GM15510 (cell line): ENCODE results near the gene PCED1B.

ENCODE experiments used
- POLR2A ChIP-seq: IDR thresholded peaks from 3 replicates; pipeline ENCODE4 v1.6.1; 2011; ENCODE audit warnings: borderline replicate concordance; ENCODE audit not compliant: insufficient read length; ENCODE audit errors: extremely low read depth

The PCED1B gene

DNA sequence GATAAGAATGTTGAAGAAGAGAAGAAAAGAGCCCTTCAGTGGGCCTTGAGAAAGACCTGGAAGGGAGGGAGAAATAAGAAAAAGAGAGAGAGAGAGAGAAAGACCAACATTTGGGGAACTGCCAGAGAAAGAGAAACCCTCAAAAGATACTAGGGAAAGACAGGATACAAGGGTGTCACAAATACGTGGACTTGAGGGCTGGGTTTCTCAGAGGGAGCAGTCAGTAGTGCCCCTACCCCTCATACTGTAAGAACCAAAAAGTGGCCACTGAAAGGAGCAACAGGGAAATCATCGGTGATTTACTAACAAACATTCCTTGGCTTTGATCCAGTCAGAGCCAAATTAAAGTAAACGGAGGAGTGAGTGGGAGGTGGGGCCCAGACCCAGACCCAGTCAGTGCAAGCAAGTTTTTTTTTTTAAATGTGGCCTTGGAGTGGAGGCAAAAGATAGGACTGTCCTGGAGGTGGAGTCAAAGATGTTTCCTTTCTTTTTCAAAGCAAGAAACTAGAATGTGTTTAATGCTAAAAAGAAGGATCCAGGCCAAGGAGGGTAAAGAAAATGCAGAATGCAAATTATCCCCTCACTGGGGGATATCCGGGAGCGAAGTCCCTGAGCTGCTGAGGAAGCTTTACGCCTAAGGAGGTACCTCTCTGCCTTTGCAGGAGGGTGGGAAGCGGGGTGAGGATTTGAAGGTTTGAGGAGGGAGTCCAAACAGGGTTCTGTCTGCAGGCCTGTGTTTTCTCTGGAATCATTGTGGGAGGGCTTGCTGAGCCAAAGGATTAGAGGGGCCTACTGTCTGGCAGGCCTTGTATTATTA, 143.8 kb downstream of the PCED1B start:
- no peak for TF ChIP-seq POLR2A

- no peak for TF ChIP-seq POLR2A
Measured at GRCh38 chr12:47223848-47224213, 144.4 kb downstream of the PCED1B start.

GRCh38 chr12:47224563-47225133, 145.2 kb downstream of the PCED1B start:
- TF ChIP-seq POLR2A = no peak

DNA sequence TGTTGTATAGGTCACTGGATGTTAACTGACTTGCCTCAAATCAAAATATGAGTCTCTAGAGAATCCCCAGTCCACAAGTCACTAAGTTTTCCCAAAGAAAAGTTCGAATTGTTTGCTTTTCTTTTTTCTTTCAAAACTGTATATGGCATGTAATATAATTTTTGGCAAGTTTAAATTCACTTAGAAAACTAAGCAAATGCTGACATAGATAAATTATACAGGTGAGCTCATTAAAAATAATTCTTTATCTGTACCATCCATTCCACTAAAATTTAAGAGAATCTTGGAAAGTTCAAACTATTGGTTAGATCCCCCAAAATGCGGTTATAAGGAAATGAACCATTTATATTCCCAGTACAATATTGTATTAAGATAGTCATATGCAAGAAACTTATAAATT, 145.9 kb downstream of the PCED1B start:
- no peak for TF ChIP-seq POLR2A

DNA sequence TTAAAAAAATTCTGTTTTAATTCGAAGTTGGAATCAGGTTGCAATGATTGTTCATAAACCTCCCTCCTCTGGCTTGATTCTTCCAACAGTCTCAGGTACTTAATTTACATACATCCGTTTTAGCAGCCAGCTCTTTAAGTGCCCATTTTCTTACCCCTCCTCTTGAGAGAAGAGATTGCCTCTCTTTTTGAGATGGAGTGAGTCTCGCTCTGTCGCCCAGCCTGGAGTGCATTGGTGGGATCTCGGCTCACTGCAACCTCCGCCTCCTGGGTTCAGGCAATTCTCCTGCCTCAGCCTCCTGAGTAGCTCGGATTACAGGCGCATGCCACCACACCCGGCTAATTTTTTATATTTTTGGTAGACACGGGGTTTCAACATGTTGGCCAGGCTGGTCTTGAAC, 146.8 kb downstream of the PCED1B start:
- TF ChIP-seq POLR2A = no peak

DNA sequence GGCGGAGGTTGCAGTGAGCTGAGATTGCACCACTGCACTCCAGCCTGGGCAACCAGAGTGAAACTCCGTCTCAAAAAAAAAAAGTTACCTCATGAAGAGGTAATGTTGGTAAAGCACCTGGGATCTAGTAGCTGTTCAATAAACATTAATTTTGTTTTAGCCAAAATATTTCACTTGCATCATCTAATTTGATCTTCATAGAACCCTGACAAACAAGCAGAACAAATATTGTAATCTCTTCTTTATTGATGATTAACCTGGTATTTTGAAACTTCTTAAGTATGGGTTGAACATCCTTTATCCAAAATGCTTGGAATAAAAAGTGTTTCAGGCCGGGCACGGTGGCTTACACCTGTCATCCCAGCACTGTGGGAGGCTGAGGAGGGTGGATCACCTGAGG, 149.4 kb downstream of the PCED1B start:
- no peak for TF ChIP-seq POLR2A

GRCh38 chr12:47231456-47231855, 152.0 kb downstream of the PCED1B start:
- no peak for TF ChIP-seq POLR2A

DNA sequence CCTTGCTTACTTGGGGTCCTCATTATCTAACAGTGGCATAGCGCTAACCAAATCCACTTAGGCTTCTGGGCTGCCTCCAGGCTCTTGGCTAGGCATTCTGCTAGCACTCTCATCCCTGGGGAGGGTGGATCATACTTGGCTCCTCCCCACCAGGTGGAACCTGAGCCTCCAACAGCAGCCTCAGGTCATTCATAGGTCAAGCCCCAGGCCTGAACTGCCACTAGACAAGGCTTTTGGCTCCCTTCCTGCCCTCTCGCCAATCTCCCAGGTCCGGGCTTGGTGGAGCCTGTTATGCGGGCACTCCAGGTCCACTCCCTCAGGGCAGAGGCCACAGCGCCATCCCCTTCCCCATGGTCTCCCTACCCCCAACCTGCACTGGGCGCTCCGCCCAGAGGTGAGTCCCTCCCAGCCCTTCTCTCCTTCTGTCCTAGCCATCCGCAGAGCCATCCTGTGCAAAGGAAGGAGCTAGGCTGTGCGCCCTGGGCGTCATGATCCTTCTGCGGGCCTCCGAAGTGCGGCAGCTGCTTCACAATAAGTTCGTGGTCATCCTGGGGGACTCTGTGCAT, 155.2 kb downstream of the PCED1B start:
- TF ChIP-seq POLR2A = no peak

- TF ChIP-seq POLR2A = no peak
Measured at GRCh38 chr12:47235258-47236040, 156.0 kb downstream of the PCED1B start.

DNA sequence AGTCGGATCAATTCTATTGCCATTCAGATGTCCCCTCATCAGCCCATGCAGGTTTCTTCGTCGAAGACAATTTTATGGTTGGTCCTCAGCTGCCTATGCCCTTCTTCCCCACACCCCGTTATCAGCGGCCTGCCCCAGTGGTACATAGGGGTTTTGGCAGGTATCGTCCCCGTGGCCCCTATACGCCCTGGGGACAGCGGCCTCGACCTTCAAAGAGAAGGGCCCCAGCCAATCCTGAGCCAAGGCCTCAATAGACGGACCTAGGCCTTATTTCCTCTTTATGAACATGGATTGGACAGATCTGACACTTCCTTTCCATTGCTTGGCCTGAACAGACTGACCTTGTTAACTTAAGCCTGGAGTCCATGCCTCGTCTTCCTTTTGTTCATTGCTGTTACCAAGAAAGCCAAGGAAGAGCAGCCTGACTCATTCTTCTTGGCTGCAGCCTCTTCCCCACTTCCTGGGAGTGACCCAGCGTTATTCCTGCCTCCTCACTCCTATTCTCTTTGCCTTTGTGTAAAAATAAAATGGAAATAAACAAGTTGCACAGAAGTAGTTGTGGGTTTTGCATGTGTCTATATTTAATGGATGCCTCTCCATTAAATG, 156.8 kb downstream of the PCED1B start:
- no peak for TF ChIP-seq POLR2A

DNA sequence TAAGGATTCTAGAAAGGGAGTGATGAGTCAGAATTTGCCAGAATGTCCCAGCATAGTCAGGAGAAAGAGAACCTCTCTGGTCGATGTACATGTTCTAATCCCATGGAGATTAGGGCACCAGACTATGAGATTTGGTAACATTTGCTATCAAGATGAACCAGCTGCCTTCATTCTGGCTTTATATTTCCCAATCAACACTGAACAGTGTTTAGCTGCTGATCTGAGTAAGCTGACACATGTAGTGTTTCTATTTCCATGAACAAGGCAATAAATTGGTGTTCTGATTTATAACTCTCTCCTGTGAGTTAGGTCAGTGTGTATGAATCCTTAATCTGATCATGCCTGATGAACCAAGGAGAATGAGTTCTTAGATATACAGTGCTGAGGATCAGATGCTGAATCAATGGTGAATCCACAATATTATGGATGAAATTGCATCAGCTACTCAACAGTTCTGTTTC, 158.4 kb downstream of the PCED1B start:
- no peak for TF ChIP-seq POLR2A

- TF ChIP-seq POLR2A = no peak
Measured at GRCh38 chr12:47238669-47239114, 159.3 kb downstream of the PCED1B start.

GRCh38 chr12:47242426-47242825, 163.0 kb downstream of the PCED1B start:
- TF ChIP-seq POLR2A = no peak

GRCh38 chr12:47244835-47245234, 165.4 kb downstream of the PCED1B start:
- no peak for TF ChIP-seq POLR2A

DNA sequence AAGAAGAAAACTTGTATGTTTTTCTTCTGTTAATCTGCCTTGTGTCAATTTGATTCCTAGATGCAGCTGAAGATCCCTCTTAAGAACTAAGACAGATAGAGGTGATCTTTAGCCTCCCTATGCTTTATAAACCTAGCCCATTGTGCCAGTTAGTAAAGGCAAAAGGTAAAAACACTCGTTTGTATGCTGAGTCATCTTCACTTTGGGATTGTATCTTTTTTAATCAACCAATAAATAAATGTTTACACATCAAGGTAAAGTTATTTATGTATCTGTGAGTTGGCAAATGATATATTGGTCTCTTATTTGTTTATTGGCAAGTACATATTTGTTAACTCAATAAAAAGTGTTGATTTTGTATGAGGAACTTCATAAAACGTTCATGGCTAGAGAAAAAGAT, 166.2 kb downstream of the PCED1B start:
- no peak for TF ChIP-seq POLR2A
